ENCODE measurements around the gene ETV5.
"Not testable (repeated sequence)": the region's sequence is repeated elsewhere in the genome, so short reads cannot be mapped to it uniquely, and the experiment has no call there.

ETV5 gene

DNA sequence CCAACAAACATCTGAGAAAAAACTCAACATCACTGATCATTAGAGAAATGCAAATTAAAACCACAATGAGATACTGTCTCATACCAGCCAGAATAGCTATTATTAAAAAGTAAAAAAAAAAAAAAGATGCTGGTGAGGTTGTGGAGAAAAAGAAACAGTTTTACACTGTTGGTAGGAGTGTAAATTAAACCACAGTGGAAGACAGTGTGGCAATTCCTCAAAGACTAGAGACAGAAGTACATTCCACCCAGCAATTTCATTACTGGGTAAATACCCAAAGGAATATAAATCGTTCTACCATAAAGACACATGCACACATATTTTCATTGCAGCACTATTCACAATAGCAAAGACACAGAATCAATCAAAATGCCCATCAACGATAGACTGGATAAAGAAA, 89.6 kb downstream of the ETV5 start:
- not testable (repeated sequence) for DNase-seq

DNA sequence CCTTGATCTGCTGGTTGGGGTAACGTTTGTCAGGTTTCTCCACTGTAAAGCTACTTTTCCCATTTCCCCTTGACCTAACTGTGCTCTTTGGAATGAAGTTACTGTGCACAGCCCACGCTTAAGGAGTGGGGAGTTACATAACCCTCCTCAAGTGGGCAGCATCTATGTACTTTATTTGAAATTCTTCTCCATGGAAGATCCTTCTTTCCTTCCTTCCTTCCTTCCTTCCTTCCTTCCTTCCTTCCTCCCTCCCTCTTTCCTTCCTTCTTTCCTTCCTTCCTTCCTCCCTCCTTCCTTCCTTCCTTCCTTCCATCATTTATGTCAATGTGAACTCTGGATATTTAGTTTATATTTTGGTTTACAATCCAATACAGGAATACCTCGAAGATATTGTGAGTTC, 94.0 kb downstream of the ETV5 start:
- no peak for DNase-seq

DNA sequence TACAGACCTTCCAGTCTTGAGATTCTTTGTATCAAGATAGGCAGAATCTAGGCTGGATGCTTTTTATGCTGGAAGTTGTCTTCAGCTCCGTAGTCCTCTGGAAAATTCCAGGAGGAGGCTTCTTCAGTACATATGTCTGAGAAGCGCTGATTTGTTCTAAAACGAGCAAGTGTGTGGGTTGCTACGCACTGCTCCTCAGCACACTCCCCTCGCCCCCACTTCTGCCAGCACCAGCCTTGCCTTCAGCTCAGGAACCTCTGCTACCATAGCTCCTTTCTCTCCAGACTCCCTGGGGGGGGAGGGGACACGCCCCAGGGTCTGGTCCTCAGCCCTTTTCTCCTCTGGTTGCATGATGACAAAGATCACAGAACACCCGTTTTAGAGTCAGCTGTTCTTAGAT, 95.6 kb downstream of the ETV5 start:
- no peak for DNase-seq

GRCh38 chr3:186012137-186012536, 96.8 kb downstream of the ETV5 start:
- DNase-seq, result no peak

DNA sequence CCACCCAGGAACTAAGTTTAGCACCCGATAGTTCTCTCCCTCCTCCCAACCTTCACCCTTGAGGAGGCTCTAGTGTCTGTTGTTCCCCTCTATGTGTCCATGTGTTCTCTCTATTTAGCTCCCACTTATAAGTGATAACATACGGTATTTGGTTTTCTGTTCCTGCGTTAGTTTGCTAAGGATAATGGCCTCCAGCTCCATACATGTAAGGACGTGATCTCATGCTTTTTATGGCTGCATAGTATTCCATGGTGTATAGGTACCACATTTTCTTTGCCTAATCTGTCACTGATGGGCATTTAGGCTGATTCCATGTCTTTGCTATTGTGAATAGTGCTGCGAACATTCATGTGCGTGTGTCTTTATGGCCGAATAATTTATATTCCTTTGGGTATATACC, 104.2 kb downstream of the ETV5 start:
- DNase-seq, result no peak

GRCh38 chr3:186004209-186004608, 104.7 kb downstream of the ETV5 start:
- no peak for DNase-seq

DNA sequence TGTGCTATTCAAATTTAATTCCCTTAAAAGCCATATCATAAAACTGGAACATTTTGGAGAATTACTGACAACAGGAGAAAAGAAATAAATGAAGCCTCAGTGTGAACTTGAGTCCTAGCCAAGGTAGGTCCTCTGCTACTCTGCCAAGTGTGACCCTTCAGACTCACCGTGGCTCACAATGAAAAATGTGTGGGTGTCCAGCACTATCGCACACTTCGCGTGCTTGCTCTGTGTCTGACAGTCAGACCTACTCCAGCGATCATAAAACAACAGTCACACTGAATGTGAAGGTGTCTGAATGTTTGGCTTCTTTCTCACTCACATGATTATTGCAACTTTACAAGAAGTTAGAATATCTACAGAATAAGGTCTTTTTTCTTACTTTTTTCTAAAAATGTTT, 105.3 kb downstream of the ETV5 start:
- DNase-seq, result no peak

DNA sequence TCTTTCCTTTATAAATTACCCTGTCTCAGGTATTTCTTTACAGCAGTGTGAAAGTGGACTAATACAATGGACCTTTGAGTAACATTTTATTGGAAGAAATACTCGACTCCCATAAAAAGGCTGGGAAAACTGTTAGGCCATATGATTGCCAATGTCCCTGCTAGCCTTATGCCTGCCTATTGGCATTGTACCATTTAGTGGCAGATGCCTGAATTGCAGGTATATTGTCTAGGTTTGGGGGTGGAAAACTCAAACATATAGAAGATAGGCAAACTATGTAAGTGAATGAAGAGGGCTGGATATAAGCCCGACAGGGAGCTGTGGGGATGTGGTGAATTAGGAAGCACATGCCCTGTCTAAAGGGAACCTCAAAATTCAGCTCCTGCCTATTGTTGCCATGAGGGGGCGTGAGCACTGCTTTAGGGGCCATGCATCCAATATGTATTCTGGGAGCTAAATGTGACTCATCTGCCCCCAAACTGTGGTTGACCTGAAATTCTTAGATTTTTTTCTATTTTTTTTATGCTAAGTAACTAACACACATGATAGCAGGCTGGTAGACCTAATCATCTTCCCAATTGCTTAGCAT, 105.9 kb downstream of the ETV5 start:
- DNase-seq, result no peak

DNA sequence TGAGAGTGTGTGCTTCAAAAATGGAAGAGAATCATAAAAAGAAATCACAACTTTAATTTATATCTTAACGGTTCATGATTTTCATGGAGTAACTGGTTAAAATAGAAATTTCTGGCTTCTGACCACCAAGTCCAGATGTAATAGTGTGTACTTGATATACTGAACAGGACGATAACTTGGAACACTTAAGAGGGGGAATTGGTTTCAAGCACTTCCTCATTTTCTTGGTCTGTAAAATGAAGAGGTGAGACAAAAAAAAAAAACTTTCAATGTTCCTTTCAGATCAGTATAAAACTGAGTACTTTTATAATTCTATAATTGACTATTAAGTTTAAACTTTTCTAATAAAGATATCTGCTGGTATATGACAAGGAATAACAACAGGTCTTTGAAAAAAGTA, 107.0 kb downstream of the ETV5 start:
- DNase-seq, result no peak

DNA sequence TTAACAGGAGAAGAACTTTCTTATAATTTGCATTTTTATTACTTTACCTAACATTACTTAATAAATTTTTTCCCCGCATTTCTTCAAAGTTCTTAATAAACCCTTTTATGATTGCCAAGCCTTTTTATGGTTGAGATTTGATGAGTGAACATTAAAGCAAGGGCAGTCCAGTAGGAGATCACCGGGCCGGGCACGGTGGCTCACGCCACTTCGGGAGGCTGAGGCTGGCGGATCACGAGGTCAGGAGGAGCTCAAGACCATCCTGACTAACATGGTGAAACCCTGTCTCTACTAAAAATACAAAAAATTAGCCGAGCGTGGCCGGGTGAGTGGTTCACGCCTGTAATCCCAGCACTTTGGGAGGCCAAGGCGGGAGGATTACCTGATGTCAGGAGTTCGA, 109.7 kb downstream of the ETV5 start:
- no peak for DNase-seq

DNA sequence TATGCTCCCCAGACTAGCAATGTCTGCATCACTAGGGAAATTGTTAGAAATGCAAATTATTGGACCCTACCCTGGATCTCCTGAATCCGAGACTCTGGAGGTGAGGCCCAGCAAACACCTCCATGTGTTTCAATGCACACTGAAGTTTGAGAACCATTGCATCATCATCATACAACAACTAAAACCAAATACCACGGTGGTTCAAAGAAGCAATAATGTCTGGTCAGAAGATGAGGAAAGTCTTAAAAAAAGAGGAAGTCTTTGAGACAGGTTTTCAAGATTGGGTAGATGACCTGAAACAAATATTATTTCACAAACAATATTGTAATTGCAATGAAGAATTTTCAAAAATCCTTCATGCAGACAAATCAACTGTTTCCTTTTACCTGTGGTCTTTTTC, 110.8 kb downstream of the ETV5 start:
- no peak for DNase-seq

DNA sequence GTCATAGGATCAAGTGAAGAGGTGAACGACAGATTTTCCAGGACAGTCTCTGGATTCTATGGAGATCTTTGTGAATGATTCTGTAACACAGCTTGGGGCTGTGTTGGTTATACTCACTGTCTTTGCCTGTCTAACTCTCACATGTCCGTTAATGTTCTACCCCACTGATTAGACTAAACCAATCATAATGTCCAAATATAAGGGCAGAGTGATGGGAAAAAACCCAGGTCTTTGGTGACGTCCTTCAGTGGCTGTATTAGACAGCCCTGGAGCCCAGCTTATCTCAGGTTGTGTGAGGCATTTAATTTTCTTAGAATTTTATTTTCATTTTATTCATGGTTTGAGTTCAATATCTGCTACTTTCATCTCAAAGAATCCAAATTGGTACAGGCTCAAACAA, 111.8 kb downstream of the ETV5 start:
- DNase-seq, result no peak
